ENCODE data around the gene PIK3IP1. TPM values are rescaled to one million over a fixed set of nuclear protein-coding genes. Genes with fewer than 3 reads are reported as not detected.

Gene PIK3IP1
- total RNA-seq, 1 donor from 2014 or later = 20.3 TPM

- TF ChIP-seq CTCF (IDR thresholded peaks at IDR 0.05) = no peak
These were observed 15.9 kb upstream of the PIK3IP1 start for GRCh38 chr22:31308181-31308580.

DNA sequence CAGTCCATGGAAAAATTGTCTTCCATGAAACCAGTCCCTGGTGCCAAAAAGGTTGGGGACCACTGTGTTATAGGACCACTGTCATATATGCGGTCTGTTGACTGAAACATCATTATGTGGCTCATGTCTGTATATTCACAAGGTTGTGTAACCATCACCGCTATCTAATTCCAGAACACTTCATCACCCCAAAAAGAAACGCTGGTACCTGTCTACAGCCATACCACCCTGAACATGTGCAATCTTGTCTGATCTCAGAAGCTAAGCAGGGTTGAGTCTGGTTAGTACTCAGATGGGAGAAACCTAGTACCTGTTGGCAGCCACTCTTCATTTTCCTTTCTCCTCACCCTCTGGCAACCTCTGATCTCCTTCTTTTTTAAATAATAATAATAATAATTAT lies 12.9 kb upstream of the PIK3IP1 start:
- H3K36me3 Mint-ChIP-seq (ENCODE audit: low read depth) = no peaks in the 10 kb centered on the region
- DNase-seq (no peak), ATAC-seq (ENCODE audit: low read depth) (no peak)
- H3K4me1 Mint-ChIP-seq = peaks cover 27% of the 10 kb centered on the region
- POLR2A ChIA-PET = no interaction called here
- no peak for TF ChIP-seq CTCF (IDR thresholded peaks at IDR 0.05)
- no peaks in the 10 kb centered on the region for H3K9me3 Mint-ChIP-seq
- CTCF ChIA-PET = no interaction called here
- no peak overlapping the region for H3K27ac Mint-ChIP-seq
- H3K27me3 Mint-ChIP-seq = no peaks in the 10 kb centered on the region
- intact Hi-C loops (cut with micrococcal nuclease) = no loop called here
- H3K4me3 Mint-ChIP-seq = no peak overlapping the region

More at GRCh38 chr22:31308181-31308580, 15.9 kb upstream of the PIK3IP1 start:
- Mint-ChIP-seq H3K4me1 (peaks cover 28% of the 10 kb centered on the region), H3K36me3 (ENCODE audit: low read depth) (peaks cover 3% of the 10 kb centered on the region), H3K27ac (peak overlapping the region; percentile 74), H3K27me3 (no peaks in the 10 kb centered on the region), H3K4me3 (peak overlapping the region; percentile 44), H3K9me3 (no peaks in the 10 kb centered on the region)
- ATAC-seq (ENCODE audit: low read depth) (peak; percentile 56), DNase-seq (no peak)
- CTCF ChIA-PET = interaction anchor here (1.5 kb wide), 1 partner anchor 12 kb away, joined by 3 read pairs; no protein-coding TSS in a partner anchor
- intact Hi-C loops (cut with micrococcal nuclease) = loop anchor here (1.0 kb wide), 1 partner anchor 18 kb away; no protein-coding TSS in a partner anchor
- POLR2A ChIA-PET = interaction anchor here (0.5 to 1.5 kb wide), 3 partner anchors 15 to 17 kb away, joined by 6 to 11 read pairs (median 7); partner anchors contain the start of gene PIK3IP1

DNA sequence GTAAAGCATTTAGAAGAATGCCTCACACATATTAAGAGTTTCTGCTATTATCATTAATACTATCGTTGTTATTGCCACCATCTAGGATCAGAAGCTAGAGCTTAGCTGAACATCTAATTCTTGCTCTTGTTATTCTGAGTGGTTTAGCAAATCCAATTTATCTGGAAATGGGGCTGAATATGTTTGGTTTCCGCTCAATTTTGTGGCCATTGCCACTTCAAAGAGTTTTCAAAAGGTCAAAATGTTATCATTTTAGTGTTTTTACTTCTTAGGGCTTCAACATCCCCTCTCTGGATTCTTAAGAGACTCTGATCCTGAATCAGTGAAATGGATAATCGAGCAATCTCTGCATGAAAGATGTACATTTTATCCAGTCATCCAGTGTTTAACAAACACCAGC lies 10.2 kb upstream of the PIK3IP1 start:
- no peak overlapping the region for H3K27ac Mint-ChIP-seq
- H3K9me3 Mint-ChIP-seq = no peaks in the 10 kb centered on the region
- intact Hi-C loops (cut with micrococcal nuclease) = no loop called here
- no peak for TF ChIP-seq CTCF (IDR thresholded peaks at IDR 0.05)
- ChIA-PET POLR2A (interaction anchor here (0.6 to 1.1 kb wide), 2 partner anchors 12 to 64 kb away, joined by 3 to 4 read pairs; no protein-coding TSS in a partner anchor), CTCF (interaction anchor here (0.6 to 2.0 kb wide), 5 partner anchors 10 to 164 kb away, joined by 3 to 10 read pairs (median 3); partner anchors contain the start of genes LIMK2 and PIK3IP1)
- ATAC-seq (ENCODE audit: low read depth) (no peak), DNase-seq (no peak)
- no peaks in the 10 kb centered on the region for H3K27me3 Mint-ChIP-seq
- no peaks in the 10 kb centered on the region for H3K36me3 Mint-ChIP-seq (ENCODE audit: low read depth)
- peaks cover 13% of the 10 kb centered on the region for H3K4me1 Mint-ChIP-seq
- no peak overlapping the region for H3K4me3 Mint-ChIP-seq

GRCh38 chr22:31302006-31302405 lies 9.7 kb upstream of the PIK3IP1 start:
- ChIA-PET CTCF (interaction anchor here (0.6 to 1.6 kb wide), 3 partner anchors 10 to 165 kb away, joined by 3 to 4 read pairs (median 3); partner anchors contain the start of genes LIMK2 and PIK3IP1), POLR2A (interaction anchor here (2.5 kb wide), 1 partner anchor 12 kb away, joined by 17 read pairs; no protein-coding TSS in a partner anchor)
- Mint-ChIP-seq H3K36me3 (ENCODE audit: low read depth) (no peaks in the 10 kb centered on the region), H3K4me1 (peaks cover 11% of the 10 kb centered on the region), H3K9me3 (no peaks in the 10 kb centered on the region), H3K4me3 (no peak overlapping the region), H3K27me3 (no peaks in the 10 kb centered on the region), H3K27ac (no peak overlapping the region)
- no peak for ATAC-seq (ENCODE audit: low read depth)
- intact Hi-C loops (cut with micrococcal nuclease) = no loop called here
- no peak for DNase-seq
- no peak for TF ChIP-seq CTCF (IDR thresholded peaks at IDR 0.05)

DNA sequence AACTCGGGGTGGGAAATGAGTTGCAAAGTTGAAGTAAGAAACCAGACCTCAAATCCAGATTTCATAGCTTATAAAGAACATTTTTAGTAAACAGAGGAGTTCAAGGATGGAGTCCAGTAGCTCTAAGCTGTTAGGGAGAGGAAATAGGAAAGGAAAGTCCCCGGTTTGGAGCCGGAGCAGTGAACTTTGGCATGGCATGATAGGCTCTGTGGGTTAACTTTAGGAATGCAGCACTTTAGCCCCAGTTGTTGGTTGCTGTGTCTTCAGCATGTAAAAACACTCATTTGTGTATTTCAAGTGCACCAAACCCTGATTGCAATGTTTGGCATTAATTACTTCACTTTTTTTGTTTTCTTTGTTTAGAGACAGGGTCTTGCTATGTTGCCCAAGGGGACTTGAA lies 8.6 kb upstream of the PIK3IP1 start:
- DNase-seq (no peak), ATAC-seq (ENCODE audit: low read depth) (no peak)
- Mint-ChIP-seq H3K4me3 (no peak overlapping the region), H3K4me1 (peaks cover 12% of the 10 kb centered on the region), H3K36me3 (ENCODE audit: low read depth) (no peaks in the 10 kb centered on the region), H3K27me3 (no peaks in the 10 kb centered on the region), H3K27ac (no peak overlapping the region), H3K9me3 (no peaks in the 10 kb centered on the region)
- POLR2A ChIA-PET = interaction anchor here (1.0 to 2.5 kb wide), 3 partner anchors 9 to 15 kb away, joined by 3 to 17 read pairs (median 5); partner anchors contain the start of gene PIK3IP1
- CTCF ChIA-PET = interaction anchor here (0.7 to 1.3 kb wide), 3 partner anchors 10 to 19 kb away, joined by 3 read pairs; no protein-coding TSS in a partner anchor
- intact Hi-C loops (cut with micrococcal nuclease) = no loop called here
- no peak for TF ChIP-seq CTCF (IDR thresholded peaks at IDR 0.05)

Measured in activated B cell treated with CpG ODN at 0.5 μM for 24 hours (primary cell).